Activated CD8-positive, alpha-beta memory T cell treated with anti-CD3 and anti-CD28 coated beads, Interleukin-2, amount 10 ng/mL, durations not matched to agents 7 days and 5 days (primary cell): ENCODE results near the gene C4BPB. TPM values are rescaled to one million over a fixed set of nuclear protein-coding genes. Genes with fewer than 3 reads are reported as not detected.

ENCODE experiments used
- ATAC-seq: fragments of 150-1000 bp; cut with Tn5 transposase; one replicate; pipeline ENCODE4 v1.10.0; 2021; ENCODE audit warnings: moderate library complexity
- CTCF ChIA-PET: fragments of 350-600 bp; sonication (Branson Sonifier 250); formaldehyde crosslinking; loops from one replicate; lab custom pipeline; 2021; ENCODE audit warnings: antibody characterized with exemption; lab: Charles Lee
- DNase-seq: peaks from one replicate; pipeline ENCODE4 v3.0.0-alpha.2; 2020
- H3K27ac Mint-ChIP-seq: one replicate; pipeline ENCODE4 v1.8.0; 2021; ENCODE audit warnings: mild to moderate bottlenecking, mixed read lengths
- H3K27me3 Mint-ChIP-seq: one replicate; pipeline ENCODE4 v1.8.0; 2021; ENCODE audit warnings: mixed read lengths
- H3K36me3 Mint-ChIP-seq: one replicate; pipeline ENCODE4 v1.8.0; 2021; ENCODE audit warnings: mild to moderate bottlenecking, mixed read lengths
- H3K4me1 Mint-ChIP-seq: one replicate; pipeline ENCODE4 v1.8.0; 2021; ENCODE audit warnings: mixed read lengths
- H3K4me3 Mint-ChIP-seq: one replicate; pipeline ENCODE4 v1.8.0; 2021; ENCODE audit warnings: mild to moderate bottlenecking, moderate library complexity, mixed read lengths
- H3K9me3 Mint-ChIP-seq: one replicate; pipeline ENCODE4 v1.8.0; 2022; ENCODE audit warnings: low read depth, mixed read lengths
- total RNA-seq, 2 experiments: library from RNA; stranded (reverse); gene quantifications; one replicate each; pipeline ENCODE4 v1.2.3, GENCODE V29; 2021

Gene C4BPB
- total RNA-seq, 2 experiments from 2014 or later: 0.91 to 1.1 TPM

DNA sequence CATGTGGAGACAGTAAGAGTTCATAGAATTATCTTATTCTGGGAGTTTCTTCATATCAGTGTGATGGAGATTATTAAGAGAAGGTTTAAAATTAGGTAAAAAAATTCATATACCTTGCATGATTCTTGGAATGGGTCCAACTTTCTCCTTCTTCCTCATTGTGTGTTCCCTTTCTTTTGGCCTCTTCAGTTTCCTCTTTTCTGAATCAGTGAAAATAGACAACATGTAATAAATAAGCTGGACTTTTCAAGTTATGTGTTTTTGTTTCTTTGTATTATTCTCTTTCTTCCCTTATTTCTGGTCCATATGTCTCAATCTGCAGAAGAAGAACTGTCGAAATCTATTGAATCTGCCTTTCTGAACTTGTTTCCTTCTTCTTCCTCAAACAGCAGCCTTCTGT is 45.9 kb downstream of the C4BPB start:
- H3K27ac Mint-ChIP-seq: no peak overlapping the region

DNA sequence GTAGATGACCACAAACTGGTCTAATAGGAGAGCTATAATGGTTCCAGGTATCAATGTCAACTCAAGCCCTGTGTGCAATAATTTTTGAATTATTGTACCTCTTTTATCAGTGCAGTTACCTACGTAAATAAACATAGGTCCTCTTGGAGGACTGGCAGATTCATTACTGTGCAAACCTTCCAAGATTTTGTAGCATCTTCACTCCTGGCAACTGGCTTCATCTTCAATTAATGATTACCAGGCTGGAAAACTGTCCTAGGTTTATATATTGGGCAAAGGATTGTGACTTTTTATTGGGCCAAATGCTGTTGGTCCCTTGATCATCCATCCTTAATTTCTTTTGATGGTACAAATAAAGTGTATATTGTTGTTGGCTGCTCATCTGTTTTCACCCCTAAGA is 51.0 kb downstream of the C4BPB start:
- Mint-ChIP-seq H3K27me3 (peaks cover 10% of the 10 kb centered on the region), H3K27ac (no peak overlapping the region), H3K36me3 (no peaks in the 10 kb centered on the region), H3K4me3 (no peak overlapping the region), H3K4me1 (no peaks in the 10 kb centered on the region), H3K9me3 (no peaks in the 10 kb centered on the region)
- ATAC-seq (no peak), DNase-seq (no peak)
- CTCF ChIA-PET: no interaction called here

More for the DNA sequence above, 45.9 kb downstream of the C4BPB start:
- peaks cover 2% of the 10 kb centered on the region for H3K27me3 Mint-ChIP-seq
- CTCF ChIA-PET: interaction anchor here (1.0 kb wide), 1 partner anchor 13 kb away, joined by 3 read pairs; no protein-coding TSS in a partner anchor
- ATAC-seq: no peak
- H3K4me1 Mint-ChIP-seq: no peaks in the 10 kb centered on the region
- peaks cover 6% of the 10 kb centered on the region for H3K9me3 Mint-ChIP-seq
- H3K36me3 Mint-ChIP-seq: peaks cover 2% of the 10 kb centered on the region
- DNase-seq: no peak
- no peak overlapping the region for H3K4me3 Mint-ChIP-seq

DNA sequence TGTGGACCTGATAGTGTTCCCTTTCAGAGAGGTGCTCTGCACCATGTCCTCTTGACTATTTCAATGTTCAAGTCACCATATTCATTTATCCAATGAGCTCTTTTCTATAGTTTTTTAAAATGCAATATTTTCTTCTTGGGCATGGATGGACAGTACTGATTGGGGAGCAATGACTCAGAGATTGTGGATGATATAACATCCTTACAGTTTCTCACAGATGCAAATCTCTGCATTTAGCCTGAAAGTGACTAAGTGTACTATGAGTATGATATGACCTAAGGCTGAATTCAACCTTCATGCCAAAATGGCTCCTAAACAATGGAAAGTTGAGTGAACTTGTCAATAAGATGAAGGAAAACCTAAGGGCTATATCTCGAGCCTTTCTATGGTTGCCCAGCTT is 51.9 kb downstream of the C4BPB start:
- Mint-ChIP-seq H3K4me3 (no peak overlapping the region), H3K27me3 (peaks cover 12% of the 10 kb centered on the region), H3K4me1 (no peaks in the 10 kb centered on the region), H3K27ac (no peak overlapping the region), H3K36me3 (no peaks in the 10 kb centered on the region), H3K9me3 (no peaks in the 10 kb centered on the region)
- ATAC-seq (no peak), DNase-seq (no peak)
- CTCF ChIA-PET: interaction anchor here (1.0 kb wide), 1 partner anchor 44 kb away, joined by 5 read pairs; no protein-coding TSS in a partner anchor

DNA sequence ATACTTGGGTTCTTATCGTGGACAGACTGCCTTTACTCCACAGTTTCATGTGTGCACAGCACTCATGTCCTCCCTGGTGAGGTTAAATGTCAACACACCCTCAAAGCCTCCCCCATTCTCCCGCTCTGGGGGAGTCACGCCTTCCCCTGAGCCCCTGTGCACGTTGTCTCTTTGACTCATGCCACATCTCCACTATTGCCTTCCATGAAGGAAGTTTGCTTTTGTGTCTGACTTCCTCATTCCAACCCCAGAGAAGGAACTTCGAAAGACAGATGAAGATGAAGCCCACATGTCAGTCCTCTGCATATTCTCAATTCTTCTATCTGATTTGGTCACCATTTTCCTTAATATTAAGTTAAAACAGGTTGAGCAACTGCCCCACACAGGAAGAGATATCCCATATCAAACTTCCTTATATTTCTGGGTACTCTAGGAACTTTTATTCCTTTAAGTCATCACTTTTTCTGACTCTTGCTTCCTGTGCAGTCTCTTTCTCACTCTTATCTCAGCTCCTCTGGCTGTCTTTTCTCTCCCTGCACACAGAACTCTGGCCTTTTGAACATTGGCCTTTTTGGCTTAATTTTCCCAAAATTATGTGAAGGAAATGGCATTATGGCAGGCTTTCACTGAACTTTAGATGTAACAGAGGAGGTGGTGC is 56.9 kb downstream of the C4BPB start:
- DNase-seq: no peak
- CTCF ChIA-PET: no interaction called here
- H3K27ac Mint-ChIP-seq: no peak overlapping the region
- ATAC-seq: no peak
- peaks cover 10% of the 10 kb centered on the region for H3K27me3 Mint-ChIP-seq
- no peaks in the 10 kb centered on the region for H3K9me3 Mint-ChIP-seq
- H3K4me3 Mint-ChIP-seq: no peak overlapping the region
- no peaks in the 10 kb centered on the region for H3K4me1 Mint-ChIP-seq
- no peaks in the 10 kb centered on the region for H3K36me3 Mint-ChIP-seq

Other genes starting within 250 kb of the C4BPB start
- gene IL20, start 223.2 kb upstream of the C4BPB start, total RNA-seq: not detected
- gene IL24, start 191.4 kb upstream of the C4BPB start, total RNA-seq: not detected
- 10 to 100 TPM; 33.0 to 37.2 TPM for gene FCMR, start 166.9 kb upstream of the C4BPB start, total RNA-seq
- under 1 TPM; 0.06 to 0.07 TPM for gene PIGR, start 142.4 kb upstream of the C4BPB start, total RNA-seq
- not detected for gene FCAMR, start 118.4 kb upstream of the C4BPB start, total RNA-seq
- gene C1orf116, start 56.1 kb upstream of the C4BPB start, total RNA-seq: not detected
- gene YOD1, start 37.7 kb upstream of the C4BPB start, total RNA-seq: 1 to 10 TPM; 8.7 to 9.7 TPM
- gene PFKFB2, start 35.6 kb upstream of the C4BPB start, total RNA-seq: 1 to 10 TPM; 2.3 TPM
- not detected for gene C4BPA, start 15.4 kb downstream of the C4BPB start, total RNA-seq
- 10 to 100 TPM; 64.9 to 96.9 TPM for gene CD55, start 232.8 kb downstream of the C4BPB start, total RNA-seq